22Rv1 (cell line): ENCODE data around the gene ZNF385B.

Experiments
- CTCF ChIP-seq: fragments of 450-650 bp; IDR thresholded peaks from 2 replicates; pipeline ENCODE4 v1.5.1; 2017; ENCODE audit warnings: mild to moderate bottlenecking
- ZFX ChIP-seq: fragments of 450-650 bp; IDR thresholded peaks from 2 replicates; pipeline ENCODE4 v1.6.1; 2017; ENCODE audit warnings: antibody characterized with exemption, borderline replicate concordance

GRCh38 chr2:179513181-179513580 is 348.2 kb downstream of the ZNF385B start:
- TF ChIP-seq CTCF (no peak), ZFX (no peak)
